Prostate gland (tissue), 2 donors: ENCODE results near the gene SIVA1. TPM values are rescaled to one million over a fixed set of nuclear protein-coding genes. Genes with fewer than 3 reads are reported as not detected.

ENCODE experiments used
- DNase-seq: peaks from one replicate; pipeline ENCODE4 v3.0.0-alpha.2; 2019; ENCODE audit warnings: low spot score
- H3K27ac ChIP-seq, 2 donors: fragments of 200-600 bp; sonication (generic); 2 replicates each; pipeline ENCODE4 v1.5.1; 2017 to 2019
- H3K27me3 ChIP-seq: fragments of 200-600 bp; sonication (generic); replicated peaks from 2 replicates; pipeline ENCODE4 v1.5.1; 2019; ENCODE audit not compliant: insufficient read depth
- H3K36me3 ChIP-seq, 2 donors: fragments of 200-600 bp; sonication (generic); 1 replicate in 1 of 2; 2 replicates in 1 of 2; pipeline versions ENCODE4 v1.5.1 to v1.8.1; 2017 to 2019
- H3K4me1 ChIP-seq: fragments of 200-600 bp; sonication (generic); replicated peaks from 2 replicates; pipeline ENCODE4 v1.5.1; 2019
- H3K4me3 ChIP-seq, 2 donors: fragments of 200-600 bp; sonication (generic); 2 replicates each; pipeline ENCODE4 v1.5.1; 2017 to 2019
- H3K9me3 ChIP-seq: fragments of 200-600 bp; sonication (generic); 2 replicates; pipeline ENCODE4 v1.5.1; 2017
- CTCF ChIP-seq, 4 experiments: fragments of 200-600 bp in 2 of 4; fragments of 450-650 bp in 2 of 4; sonication (generic) in 2 of 4; IDR thresholded peaks; 1 replicate in 3 of 4; 2 replicates in 1 of 4; pipeline ENCODE4 v1.5.1; 2016 to 2019; ENCODE audit warnings: antibody characterized with exemption in 4 of 4, mild to moderate bottlenecking in 2 of 4, moderate library complexity in 2 of 4
- POLR2A ChIP-seq: fragments of 450-650 bp; IDR thresholded peaks from one replicate; pipeline ENCODE4 v1.6.1; 2016; ENCODE audit warnings: antibody characterized with exemption, mild to moderate bottlenecking
- POLR2AphosphoS5 ChIP-seq: sonication (generic); formaldehyde crosslinking; IDR thresholded peaks from one replicate; pipeline ENCODE4 v1.6.1; 2017; ENCODE audit warnings: antibody characterized with exemption
- WGBS: methylation state at CpG from one replicate; pipeline ENCODE4 v1.1.5; 2018; 5-methylcytosine and 5-hydroxymethylcytosine counted together
- intact Hi-C: fragments of 100-400 bp; cut with DNase I; formaldehyde crosslinking; loops from one replicate; pipeline ENCODE4 v1.14.2; 2022
- total RNA-seq, 2 donors: library from RNA; depleted of rRNA; stranded (reverse); fragments of >200 nt; gene quantifications; one replicate each; pipeline ENCODE4 v1.1.0, GENCODE V29; 2016

The SIVA1 gene
- total RNA-seq, 2 donors from 2014 or later, result 249 to 514 TPM

- intact Hi-C loops, result no loop called here
Observed at GRCh38 chr14:104776961-104777807, 24.2 kb downstream of the SIVA1 start.

GRCh38 chr14:104777808-104778249 lies 24.9 kb downstream of the SIVA1 start:
- Histone ChIP-seq H3K27me3 (no peaks in the 10 kb centered on the region), H3K36me3 (peaks cover 0 to 5% of the 10 kb centered on the region in 2 donors), H3K4me1 (peaks cover 20% of the 10 kb centered on the region), H3K4me3 (no peak overlapping the region), H3K9me3 (no peaks in the 10 kb centered on the region), H3K27ac (no peak overlapping the region)
- DNase-seq, result no peak
- TF ChIP-seq POLR2AphosphoS5 (no peak), POLR2A (no peak), CTCF (IDR thresholded peaks at IDR 0.05) (no peak)
- intact Hi-C loops, result no loop called here
- 76% methylated on average over 15 of the region's 15 CpGs for WGBS

More at GRCh38 chr14:104776961-104777807, 24.2 kb downstream of the SIVA1 start:
- H3K27me3 ChIP-seq, result no peaks in the 10 kb centered on the region
- DNase-seq, result no peak
- H3K36me3 ChIP-seq, result peaks cover 0 to 10% of the 10 kb centered on the region in 2 donors
- 82% methylated on average over 16 of the region's 16 CpGs for WGBS
- peak overlapping the region in 1 of 2 donors; percentile 20 for H3K27ac ChIP-seq
- no peak for TF ChIP-seq CTCF (IDR thresholded peaks at IDR 0.05)
- TF ChIP-seq POLR2A, result no peak
- TF ChIP-seq POLR2AphosphoS5, result no peak
- no peak overlapping the region for H3K4me3 ChIP-seq
- no peaks in the 10 kb centered on the region for H3K9me3 ChIP-seq
- peaks cover 20% of the 10 kb centered on the region for H3K4me1 ChIP-seq

- no peak for TF ChIP-seq POLR2A
- TF ChIP-seq CTCF (IDR thresholded peaks at IDR 0.05), result no peak
- no peak for TF ChIP-seq POLR2AphosphoS5
- intact Hi-C loops, result no loop called here
- WGBS, result 85% methylated on average over 13 of the region's 15 CpGs
Observed at GRCh38 chr14:104778694-104779331, 25.9 kb downstream of the SIVA1 start.

GRCh38 chr14:104779776-104780512 lies 27.0 kb downstream of the SIVA1 start:
- no peaks in the 10 kb centered on the region for H3K36me3 ChIP-seq
- 92% methylated on average over 30 of the region's 32 CpGs for WGBS
- H3K4me3 ChIP-seq, result no peak overlapping the region
- H3K4me1 ChIP-seq, result peaks cover 10% of the 10 kb centered on the region
- intact Hi-C loops, result no loop called here
- no peaks in the 10 kb centered on the region for H3K9me3 ChIP-seq
- TF ChIP-seq POLR2AphosphoS5, result no peak
- TF ChIP-seq POLR2A, result no peak
- no peak for TF ChIP-seq CTCF (IDR thresholded peaks at IDR 0.05)
- H3K27me3 ChIP-seq, result no peaks in the 10 kb centered on the region
- DNase-seq, result no peak
- no peak overlapping the region for H3K27ac ChIP-seq

More at GRCh38 chr14:104778694-104779331, 25.9 kb downstream of the SIVA1 start:
- H3K36me3 ChIP-seq, result no peaks in the 10 kb centered on the region
- H3K27ac ChIP-seq, result no peak overlapping the region
- no peaks in the 10 kb centered on the region for H3K27me3 ChIP-seq
- no peaks in the 10 kb centered on the region for H3K9me3 ChIP-seq
- DNase-seq, result no peak
- no peak overlapping the region for H3K4me3 ChIP-seq
- peaks cover 16% of the 10 kb centered on the region for H3K4me1 ChIP-seq
